Fibroblast of peridontal ligament (primary cell): ENCODE measurements around the gene PFN3.
"Not testable (repeated sequence)": the region's sequence is repeated elsewhere in the genome, so short reads cannot be mapped to it uniquely, and the experiment has no call there.

Source experiments
- DNase-seq: peaks from one replicate; pipeline ENCODE4 v3.0.0-alpha.2; 2010; ENCODE audit errors: extremely low read depth

PFN3 gene

GRCh38 chr5:177396078-177396477 lies 4.4 kb downstream of the PFN3 start:
- DNase-seq = no peak

- no peak for DNase-seq
Measured at GRCh38 chr5:177393990-177394389, 6.5 kb downstream of the PFN3 start.

- DNase-seq = no peak
Measured at GRCh38 chr5:177393206-177393765, 7.2 kb downstream of the PFN3 start.

- no peak for DNase-seq
Measured at GRCh38 chr5:177392765-177393164, 7.7 kb downstream of the PFN3 start.

GRCh38 chr5:177390363-177391300 lies 9.8 kb downstream of the PFN3 start:
- peak; percentile 79 for DNase-seq

GRCh38 chr5:177389241-177390169 lies 11.0 kb downstream of the PFN3 start:
- DNase-seq = peak; percentile 89

GRCh38 chr5:177388521-177389052 lies 11.9 kb downstream of the PFN3 start:
- no peak for DNase-seq

- no peak for DNase-seq
Measured at GRCh38 chr5:177387405-177387804, 13.1 kb downstream of the PFN3 start.

GRCh38 chr5:177386542-177386941 lies 13.9 kb downstream of the PFN3 start:
- no peak for DNase-seq

- DNase-seq = no peak
Measured at GRCh38 chr5:177385720-177386119, 14.7 kb downstream of the PFN3 start.

GRCh38 chr5:177384134-177384533 lies 16.3 kb downstream of the PFN3 start, which contains the start of gene SLC34A1:
Gene SLC34A1 (plus strand): TSS chr5:177384434. CDS start chr5:177385742, 1,308 bp downstream.
- no peak for DNase-seq

GRCh38 chr5:177383181-177383580 lies 17.3 kb downstream of the PFN3 start:
- DNase-seq = no peak

- DNase-seq = peak; percentile 45
Measured at GRCh38 chr5:177382423-177383029, 17.9 kb downstream of the PFN3 start.

- no peak for DNase-seq
Measured at GRCh38 chr5:177380805-177381126, 19.7 kb downstream of the PFN3 start.

- DNase-seq = peak; percentile 51
Measured at GRCh38 chr5:177378884-177379883, 21.3 kb downstream of the PFN3 start.

- DNase-seq = no peak
Measured at GRCh38 chr5:177377851-177378776, 22.3 kb downstream of the PFN3 start.

- DNase-seq = no peak
Measured at GRCh38 chr5:177376107-177376506, 24.4 kb downstream of the PFN3 start.

GRCh38 chr5:177375516-177375915 lies 24.9 kb downstream of the PFN3 start:
- not testable (repeated sequence) for DNase-seq

- no peak for DNase-seq
Measured at GRCh38 chr5:177374211-177374610, 26.2 kb downstream of the PFN3 start.
